H9 (cell line): ENCODE data around the gene F5. TPM values are rescaled to one million over a fixed set of nuclear protein-coding genes. Genes with fewer than 3 reads are reported as not detected.

Source experiments
- DNase-seq: peaks from one replicate; pipeline ENCODE4 v3.0.0-alpha.2; 2017
- H2AFZ ChIP-seq: one replicate; pipeline ENCODE4 v1.6.1; 2013; ENCODE audit warnings: mild to moderate bottlenecking, low read length, control low read depth, moderate library complexity
- H2AK5ac ChIP-seq: 2 replicates; pipeline ENCODE4 v1.6.1; 2013; ENCODE audit warnings: low read length, control low read depth, mixed read lengths; ENCODE audit not compliant: insufficient read length
- H2BK120ac ChIP-seq: one replicate; pipeline ENCODE4 v1.6.1; 2013; ENCODE audit warnings: low read depth, mild to moderate bottlenecking, low read length, control low read depth, inconsistent platforms; ENCODE audit not compliant: poor library complexity, severe bottlenecking
- H2BK12ac ChIP-seq: 2 replicates; pipeline ENCODE4 v1.6.1; 2013; ENCODE audit warnings: low read length, control low read depth, mixed read lengths, low read depth; ENCODE audit not compliant: insufficient read length
- H2BK15ac ChIP-seq: 2 replicates; pipeline ENCODE4 v1.6.1; 2013; ENCODE audit warnings: low read depth, low read length, control low read depth
- H2BK20ac ChIP-seq: one replicate; pipeline ENCODE4 v1.6.1; 2013; ENCODE audit warnings: low read depth, mild to moderate bottlenecking, low read length, control low read depth, inconsistent platforms; ENCODE audit not compliant: poor library complexity, severe bottlenecking
- H2BK5ac ChIP-seq: 2 replicates; pipeline ENCODE4 v1.6.1; 2013; ENCODE audit warnings: low read length, control low read depth, mixed read lengths; ENCODE audit not compliant: insufficient read length
- H3K14ac ChIP-seq: 2 replicates; pipeline ENCODE4 v1.6.1; 2013; ENCODE audit warnings: low read length, control low read depth; ENCODE audit not compliant: insufficient read depth
- H3K18ac ChIP-seq: 2 replicates; pipeline ENCODE4 v1.6.1; 2013; ENCODE audit warnings: low read depth, mild to moderate bottlenecking, mixed read lengths, low read length, control low read depth; ENCODE audit not compliant: insufficient read length
- H3K23ac ChIP-seq: 2 replicates; pipeline ENCODE4 v1.6.1; 2013; ENCODE audit warnings: low read length, control low read depth, mixed read lengths, low read depth; ENCODE audit not compliant: insufficient read length
- H3K23me2 ChIP-seq: 2 replicates; pipeline ENCODE4 v1.6.1; 2013; ENCODE audit warnings: low read depth, mild to moderate bottlenecking, mixed read lengths, low read length, control low read depth; ENCODE audit not compliant: insufficient read length, poor library complexity, severe bottlenecking
- H3K27ac ChIP-seq: 2 replicates; pipeline ENCODE4 v1.5.1; 2013; ENCODE audit warnings: low read length, control low read depth, mixed read lengths, low read depth; ENCODE audit not compliant: insufficient read length
- H3K27me3 ChIP-seq: 2 replicates; pipeline ENCODE4 v1.6.1; 2013; ENCODE audit warnings: low read length, control low read depth, inconsistent platforms; ENCODE audit not compliant: insufficient read depth
- H3K4ac ChIP-seq: 2 replicates; pipeline ENCODE4 v1.6.1; 2013; ENCODE audit warnings: low read depth, mild to moderate bottlenecking, control low read depth, inconsistent platforms, low read length, moderate library complexity
- H3K4me1 ChIP-seq: 2 replicates; pipeline ENCODE4 v1.6.1; 2013; ENCODE audit warnings: low read length, control low read depth, inconsistent platforms; ENCODE audit not compliant: insufficient read depth
- H3K4me2 ChIP-seq: 2 replicates; pipeline ENCODE4 v1.6.1; 2013; ENCODE audit warnings: low read length, control low read depth, mixed read lengths; ENCODE audit not compliant: insufficient read length, insufficient read depth
- H3K56ac ChIP-seq: 2 replicates; pipeline ENCODE4 v1.6.1; 2013; ENCODE audit warnings: low read depth, mild to moderate bottlenecking, mixed read lengths, low read length, control low read depth; ENCODE audit not compliant: insufficient read length
- H3K79me1 ChIP-seq: 2 replicates; pipeline ENCODE4 v1.6.1; 2013; ENCODE audit warnings: low read depth, mild to moderate bottlenecking, moderate library complexity, low read length, control low read depth, inconsistent platforms; ENCODE audit not compliant: insufficient read depth, poor library complexity, severe bottlenecking
- H3K79me2 ChIP-seq: 2 replicates; pipeline ENCODE4 v1.6.1; 2013; ENCODE audit warnings: low read length, control low read depth, inconsistent platforms; ENCODE audit not compliant: insufficient read depth
- H3K9ac ChIP-seq: 2 replicates; pipeline ENCODE4 v1.6.1; 2013; ENCODE audit warnings: low read length, control low read depth, mixed read lengths; ENCODE audit not compliant: insufficient read length; ENCODE audit errors: extremely low read depth
- H3K9me3 ChIP-seq: one replicate; pipeline ENCODE4 v1.6.1; 2013; ENCODE audit warnings: low read depth, low read length, inconsistent platforms; ENCODE audit not compliant: control insufficient read depth
- H3T11ph ChIP-seq: one replicate; pipeline ENCODE4 v1.6.1; 2013; ENCODE audit warnings: mild to moderate bottlenecking, low read length, control low read depth, inconsistent platforms
- H4K20me1 ChIP-seq: one replicate; pipeline ENCODE4 v1.6.1; 2013; ENCODE audit not compliant: control insufficient read depth, insufficient read length, insufficient read depth
- H4K5ac ChIP-seq: 2 replicates; pipeline ENCODE4 v1.6.1; 2013; ENCODE audit warnings: low read depth, mild to moderate bottlenecking, mixed read lengths, low read length, control low read depth; ENCODE audit not compliant: insufficient read length
- H4K8ac ChIP-seq: replicated peaks from 2 replicates; pipeline ENCODE4 v1.6.1; 2013; ENCODE audit warnings: low read length, control low read depth, mixed read lengths, low read depth; ENCODE audit not compliant: insufficient read length
- H4K91ac ChIP-seq: 2 replicates; pipeline ENCODE4 v1.6.1; 2013; ENCODE audit warnings: low read depth, mild to moderate bottlenecking, moderate library complexity, mixed read lengths, low read length, control low read depth; ENCODE audit not compliant: insufficient read length
- H3K27ac Mint-ChIP-seq, 3 experiments: 2 replicates in 2 of 3; 3 replicates in 1 of 3; pipeline ENCODE4 v1.8.0; 2020 to 2021; ENCODE audit warnings: mixed read lengths in 3 of 3, mild to moderate bottlenecking in 1 of 3, moderate library complexity in 1 of 3
- H3K27me3 Mint-ChIP-seq: 2 replicates; pipeline ENCODE4 v1.8.0; 2021; ENCODE audit warnings: low read depth, mild to moderate bottlenecking, moderate library complexity, mixed read lengths
- H3K36me3 Mint-ChIP-seq, 3 experiments: 2 replicates in 2 of 3; 3 replicates in 1 of 3; pipeline ENCODE4 v1.8.0; 2020 to 2021; ENCODE audit warnings: low read depth in 3 of 3, mixed read lengths in 3 of 3; ENCODE audit not compliant: insufficient read depth in 1 of 3
- H3K4me1 Mint-ChIP-seq, 2 experiments: 2 replicates each; pipeline ENCODE4 v1.8.0; 2020; ENCODE audit warnings: mixed read lengths in 2 of 2
- H3K4me3 Mint-ChIP-seq, 2 experiments: 2 replicates in 1 of 2; 3 replicates in 1 of 2; pipeline ENCODE4 v1.8.0; 2020 to 2021; ENCODE audit warnings: mild to moderate bottlenecking in 2 of 2, mixed read lengths in 2 of 2, moderate library complexity in 1 of 2
- H3K9me3 Mint-ChIP-seq, 2 experiments: 2 replicates in 1 of 2; 3 replicates in 1 of 2; pipeline ENCODE4 v1.8.0; 2020; ENCODE audit warnings: mild to moderate bottlenecking in 2 of 2, mixed read lengths in 2 of 2, moderate library complexity in 1 of 2
- WGBS: extraction: QIAGEN DNeasy Blood & Tissue Kit; methylation state at CpG from one replicate; pipeline ENCODE4 v1.1.7; 2013; ENCODE audit warnings: missing lambda C conversion rate, low lambda C conversion rate, mixed read lengths; ENCODE audit not compliant: insufficient read length; ENCODE audit errors: extremely low coverage; 5-methylcytosine and 5-hydroxymethylcytosine counted together
- total RNA-seq: library from RNA; stranded (reverse); gene quantifications from 2 replicates; pipeline ENCODE4 v1.2.1, GENCODE V29; 2021
- TF ChIP-seq, protein P1 (sequence below): fragments of 200-600 bp; sonication (generic); conservative IDR thresholded peaks from 3 replicates; pipeline ENCODE4 v1.8.0; 2021; ENCODE audit warnings: antibody characterized with exemption, mild to moderate bottlenecking

F5 gene
- total RNA-seq, 1 experiment from 2014 or later: 0.04 TPM

DNA sequence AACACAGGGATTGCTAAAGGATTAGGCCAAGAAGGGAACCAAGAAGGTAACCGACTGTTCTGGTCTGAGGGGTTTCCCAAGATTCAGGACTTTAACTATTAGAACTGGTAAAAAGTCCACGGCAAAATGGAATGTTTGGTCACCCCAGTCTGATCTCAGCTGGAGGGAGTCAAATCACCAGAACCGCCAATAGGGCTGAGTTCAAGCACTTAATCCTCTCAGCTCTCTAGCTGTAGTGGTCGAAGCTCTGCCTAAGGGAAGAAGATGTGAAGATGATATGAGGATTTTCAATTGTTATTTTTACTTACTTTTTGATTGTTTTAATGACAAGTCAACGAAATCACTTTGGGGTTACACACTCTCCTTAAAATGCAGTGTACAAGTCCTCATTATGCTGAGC lies 29.1 kb downstream of the F5 start:
- no peaks in the 10 kb centered on the region for H3K9me3 Mint-ChIP-seq
- no peaks in the 10 kb centered on the region for H3K27me3 Mint-ChIP-seq
- Histone ChIP-seq H2BK120ac (no peak overlapping the region), H3K4ac (no peak overlapping the region), H4K91ac (no peak overlapping the region), H3K9ac (no peak overlapping the region), H2BK12ac (no peak overlapping the region), H2BK15ac (no peak overlapping the region), H2AK5ac (no peak overlapping the region), H3K79me2 (no peaks in the 10 kb centered on the region), H3K23me2 (no peaks in the 10 kb centered on the region), H2BK5ac (no peak overlapping the region), H3T11ph (no peak overlapping the region), H3K27ac (no peak overlapping the region), H4K20me1 (no peaks in the 10 kb centered on the region), H3K79me1 (no peaks in the 10 kb centered on the region), H3K18ac (no peak overlapping the region), H3K56ac (no peak overlapping the region), H3K9me3 (no peaks in the 10 kb centered on the region), H3K23ac (no peak overlapping the region), H4K5ac (no peak overlapping the region), H2AFZ (no peak overlapping the region), H3K27me3 (no peaks in the 10 kb centered on the region), H3K4me2 (no peak overlapping the region), H2BK20ac (no peak overlapping the region), H4K8ac (no peak overlapping the region), H3K14ac (no peak overlapping the region), H3K4me1 (no peaks in the 10 kb centered on the region)
- no peak overlapping the region for H3K4me3 Mint-ChIP-seq
- no peaks in the 10 kb centered on the region for H3K36me3 Mint-ChIP-seq
- DNase-seq: no peak
- no peak overlapping the region for H3K27ac Mint-ChIP-seq
- TF ChIP-seq, protein P1, sequence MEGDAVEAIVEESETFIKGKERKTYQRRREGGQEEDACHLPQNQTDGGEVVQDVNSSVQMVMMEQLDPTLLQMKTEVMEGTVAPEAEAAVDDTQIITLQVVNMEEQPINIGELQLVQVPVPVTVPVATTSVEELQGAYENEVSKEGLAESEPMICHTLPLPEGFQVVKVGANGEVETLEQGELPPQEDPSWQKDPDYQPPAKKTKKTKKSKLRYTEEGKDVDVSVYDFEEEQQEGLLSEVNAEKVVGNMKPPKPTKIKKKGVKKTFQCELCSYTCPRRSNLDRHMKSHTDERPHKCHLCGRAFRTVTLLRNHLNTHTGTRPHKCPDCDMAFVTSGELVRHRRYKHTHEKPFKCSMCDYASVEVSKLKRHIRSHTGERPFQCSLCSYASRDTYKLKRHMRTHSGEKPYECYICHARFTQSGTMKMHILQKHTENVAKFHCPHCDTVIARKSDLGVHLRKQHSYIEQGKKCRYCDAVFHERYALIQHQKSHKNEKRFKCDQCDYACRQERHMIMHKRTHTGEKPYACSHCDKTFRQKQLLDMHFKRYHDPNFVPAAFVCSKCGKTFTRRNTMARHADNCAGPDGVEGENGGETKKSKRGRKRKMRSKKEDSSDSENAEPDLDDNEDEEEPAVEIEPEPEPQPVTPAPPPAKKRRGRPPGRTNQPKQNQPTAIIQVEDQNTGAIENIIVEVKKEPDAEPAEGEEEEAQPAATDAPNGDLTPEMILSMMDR: no peak
- no CpG with 5 or more reads among the region's 5 CpGs for WGBS
- peaks cover 15 to 22% of the 10 kb centered on the region in 2 experiments for H3K4me1 Mint-ChIP-seq
